Nephron progenitor cell (in vitro differentiated cells): Measurements from ENCODE around the gene CALHM1.

Experiments used
- DNase-seq: peaks from one replicate; pipeline ENCODE4 v3.0.0; 2021
- H3K27ac Mint-ChIP-seq: 2 replicates; pipeline ENCODE4 v1.8.0; 2021; ENCODE audit warnings: mild to moderate bottlenecking, moderate library complexity, mixed read lengths
- H3K27me3 Mint-ChIP-seq: 2 replicates; pipeline ENCODE4 v1.8.0; 2021; ENCODE audit warnings: mild to moderate bottlenecking, low read depth, mixed read lengths; ENCODE audit not compliant: poor library complexity
- H3K36me3 Mint-ChIP-seq: 2 replicates; pipeline ENCODE4 v1.8.0; 2021; ENCODE audit warnings: low read depth, mixed read lengths
- H3K4me1 Mint-ChIP-seq: 2 replicates; pipeline ENCODE4 v1.8.0; 2021; ENCODE audit warnings: mixed read lengths
- H3K4me3 Mint-ChIP-seq: 2 replicates; pipeline ENCODE4 v1.8.0; 2021; ENCODE audit warnings: mild to moderate bottlenecking, moderate library complexity, mixed read lengths
- H3K9me3 Mint-ChIP-seq: 2 replicates; pipeline ENCODE4 v1.8.0; 2021; ENCODE audit warnings: mild to moderate bottlenecking, moderate library complexity, mixed read lengths
- TF ChIP-seq, protein P1 (sequence below): fragments of 200-600 bp; sonication (generic); IDR thresholded peaks from 2 replicates; pipeline ENCODE4 v1.5.0; 2021; ENCODE audit warnings: antibody characterized with exemption

The CALHM1 gene

GRCh38 chr10:103472005-103472404, 13.3 kb upstream of the CALHM1 start:
- H3K4me3 Mint-ChIP-seq, result peak overlapping the region; percentile 24
- peaks cover 15% of the 10 kb centered on the region for H3K27me3 Mint-ChIP-seq
- H3K9me3 Mint-ChIP-seq, result no peaks in the 10 kb centered on the region
- peak overlapping the region; percentile 55 for H3K27ac Mint-ChIP-seq
- DNase-seq, result no peak
- TF ChIP-seq, protein P1, sequence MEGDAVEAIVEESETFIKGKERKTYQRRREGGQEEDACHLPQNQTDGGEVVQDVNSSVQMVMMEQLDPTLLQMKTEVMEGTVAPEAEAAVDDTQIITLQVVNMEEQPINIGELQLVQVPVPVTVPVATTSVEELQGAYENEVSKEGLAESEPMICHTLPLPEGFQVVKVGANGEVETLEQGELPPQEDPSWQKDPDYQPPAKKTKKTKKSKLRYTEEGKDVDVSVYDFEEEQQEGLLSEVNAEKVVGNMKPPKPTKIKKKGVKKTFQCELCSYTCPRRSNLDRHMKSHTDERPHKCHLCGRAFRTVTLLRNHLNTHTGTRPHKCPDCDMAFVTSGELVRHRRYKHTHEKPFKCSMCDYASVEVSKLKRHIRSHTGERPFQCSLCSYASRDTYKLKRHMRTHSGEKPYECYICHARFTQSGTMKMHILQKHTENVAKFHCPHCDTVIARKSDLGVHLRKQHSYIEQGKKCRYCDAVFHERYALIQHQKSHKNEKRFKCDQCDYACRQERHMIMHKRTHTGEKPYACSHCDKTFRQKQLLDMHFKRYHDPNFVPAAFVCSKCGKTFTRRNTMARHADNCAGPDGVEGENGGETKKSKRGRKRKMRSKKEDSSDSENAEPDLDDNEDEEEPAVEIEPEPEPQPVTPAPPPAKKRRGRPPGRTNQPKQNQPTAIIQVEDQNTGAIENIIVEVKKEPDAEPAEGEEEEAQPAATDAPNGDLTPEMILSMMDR, result no peak
- peaks cover 22% of the 10 kb centered on the region for H3K4me1 Mint-ChIP-seq
- H3K36me3 Mint-ChIP-seq, result no peaks in the 10 kb centered on the region

DNA sequence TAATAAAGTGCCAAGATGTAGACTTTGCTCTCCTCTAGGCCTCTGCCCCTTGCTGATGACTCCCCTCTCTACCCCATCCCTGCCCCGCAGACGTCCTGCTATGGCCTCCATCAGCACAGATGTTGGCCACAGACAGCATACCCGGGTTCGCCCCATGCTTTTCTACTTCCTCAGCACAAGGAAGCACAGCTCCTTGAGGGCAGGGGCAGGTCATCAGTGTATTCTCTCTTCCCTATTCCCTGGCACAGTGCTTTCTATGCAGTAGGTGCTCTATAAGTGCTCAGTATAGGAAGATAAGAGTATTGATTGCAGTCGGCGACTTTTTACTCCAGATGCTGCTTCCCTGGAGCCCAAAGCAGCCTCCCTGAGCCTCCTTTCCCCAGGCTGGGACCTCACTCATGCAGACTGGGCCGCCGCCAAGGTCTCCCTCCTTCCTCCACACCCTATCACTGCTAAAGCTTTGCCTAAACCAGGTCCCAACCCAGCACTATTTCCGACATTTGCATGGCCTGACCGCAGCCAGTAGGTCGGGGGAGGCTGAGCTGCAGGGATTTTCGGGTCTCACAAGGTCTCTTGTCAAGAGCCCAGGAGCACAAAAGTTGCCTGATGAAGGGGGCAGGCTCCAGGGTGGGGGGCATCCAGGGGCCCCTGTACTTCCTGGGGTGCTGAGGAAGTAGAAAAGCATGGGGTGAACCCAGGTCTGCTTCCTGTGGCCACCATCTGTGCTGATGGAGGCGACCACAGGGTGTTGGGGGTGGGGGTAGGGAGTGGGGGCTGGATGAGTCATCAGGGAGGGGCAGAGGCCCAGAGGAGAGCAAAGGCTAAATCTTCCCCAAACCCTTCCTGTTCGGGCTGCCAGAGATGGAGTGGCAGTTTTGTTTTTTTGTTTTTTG, 12.3 kb upstream of the CALHM1 start:
- Mint-ChIP-seq H3K27ac (no peak overlapping the region), H3K9me3 (no peaks in the 10 kb centered on the region), H3K36me3 (no peaks in the 10 kb centered on the region), H3K4me1 (peaks cover 22% of the 10 kb centered on the region), H3K4me3 (no peak overlapping the region), H3K27me3 (peaks cover 15% of the 10 kb centered on the region)
- no peak for DNase-seq
- TF ChIP-seq, protein P1, result no peak

DNA sequence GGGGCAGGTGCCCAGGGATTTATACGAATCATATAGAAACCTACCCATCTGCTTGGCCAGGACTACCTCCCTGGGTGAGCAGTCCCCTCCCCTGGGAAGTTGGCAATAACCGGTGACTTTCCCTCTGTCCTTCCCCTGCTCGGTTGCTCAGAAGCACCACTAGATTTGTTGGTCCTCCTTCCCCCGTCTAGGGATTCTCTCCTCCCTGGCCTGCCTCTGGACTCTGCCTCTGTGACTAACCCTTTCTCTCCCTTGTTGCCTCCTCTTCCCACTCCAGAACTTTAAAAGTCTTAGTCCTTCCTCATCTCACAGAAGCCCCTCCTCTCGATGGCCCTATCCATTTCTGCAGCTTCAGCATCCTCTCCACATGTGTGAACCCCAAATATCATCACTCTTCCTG, 10.5 kb upstream of the CALHM1 start:
- TF ChIP-seq, protein P1, result no peak
- Mint-ChIP-seq H3K4me1 (peaks cover 19% of the 10 kb centered on the region), H3K9me3 (no peaks in the 10 kb centered on the region), H3K27ac (peak overlapping the region; percentile 1), H3K27me3 (peaks cover 16% of the 10 kb centered on the region), H3K4me3 (no peak overlapping the region), H3K36me3 (no peaks in the 10 kb centered on the region)
- no peak for DNase-seq

GRCh38 chr10:103467406-103467805, 8.7 kb upstream of the CALHM1 start:
- no peak overlapping the region for H3K27ac Mint-ChIP-seq
- H3K4me1 Mint-ChIP-seq, result peaks cover 19% of the 10 kb centered on the region
- H3K9me3 Mint-ChIP-seq, result no peaks in the 10 kb centered on the region
- TF ChIP-seq, protein P1, result no peak
- H3K4me3 Mint-ChIP-seq, result no peak overlapping the region
- H3K36me3 Mint-ChIP-seq, result no peaks in the 10 kb centered on the region
- no peak for DNase-seq
- peaks cover 19% of the 10 kb centered on the region for H3K27me3 Mint-ChIP-seq

DNA sequence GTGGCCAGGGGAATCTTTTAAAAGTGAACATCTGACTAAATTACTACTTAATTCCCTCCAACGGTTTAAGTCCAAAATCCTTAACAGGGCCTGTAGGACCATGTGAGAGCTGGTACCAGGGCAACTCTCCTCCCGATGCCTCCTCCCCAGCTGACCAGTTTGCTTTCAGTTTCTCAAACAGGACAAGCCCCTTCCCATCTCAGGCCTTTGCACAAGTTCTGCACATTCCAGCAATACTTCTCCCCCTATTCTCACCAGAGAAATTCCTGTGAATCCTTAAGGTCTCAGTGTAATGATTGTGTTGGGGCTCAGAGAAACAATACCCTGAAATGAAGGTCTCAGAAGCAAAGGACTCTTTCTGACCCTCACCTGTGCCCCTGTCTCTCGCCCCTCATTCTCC, 8.0 kb upstream of the CALHM1 start:
- Mint-ChIP-seq H3K9me3 (no peaks in the 10 kb centered on the region), H3K4me1 (peaks cover 15% of the 10 kb centered on the region), H3K27ac (no peak overlapping the region), H3K36me3 (no peaks in the 10 kb centered on the region), H3K27me3 (peaks cover 19% of the 10 kb centered on the region), H3K4me3 (no peak overlapping the region)
- no peak for DNase-seq
- TF ChIP-seq, protein P1, result no peak
